HCT116 (cell line): ENCODE data around the gene STAC.

Source experiments
- ATF3 ChIP-seq: IDR thresholded peaks from 2 replicates; pipeline ENCODE4 v1.6.1; 2012
- EZH2 ChIP-seq: fragments of 200-600 bp; sonication (generic); IDR thresholded peaks from 2 replicates; pipeline ENCODE4 v1.6.1; 2017; ENCODE audit warnings: antibody characterized with exemption, mixed run types
- EZH2phosphoT487 ChIP-seq: fragments of 200-600 bp; IDR thresholded peaks from 2 replicates; pipeline ENCODE4 v1.6.1; 2018; ENCODE audit warnings: antibody characterized with exemption, borderline replicate concordance
- POLR2A ChIP-seq: IDR thresholded peaks from 2 replicates; pipeline ENCODE4 v1.7.0; 2011; ENCODE audit warnings: borderline replicate concordance; ENCODE audit not compliant: insufficient read depth, insufficient read length; ENCODE audit errors: extremely low read depth
- REST ChIP-seq: IDR thresholded peaks from 2 replicates; pipeline ENCODE4 v1.6.1; 2012; ENCODE audit warnings: low read depth
- SIN3A ChIP-seq: IDR thresholded peaks from 2 replicates; pipeline ENCODE4 v1.6.1; 2012; ENCODE audit warnings: low read depth
- YY1 ChIP-seq: IDR thresholded peaks from 2 replicates; pipeline ENCODE4 v1.6.1; 2011; ENCODE audit warnings: low read length, low read depth, moderate library complexity, mild to moderate bottlenecking; ENCODE audit not compliant: insufficient replicate concordance; ENCODE audit errors: extremely low read depth
- ZFX ChIP-seq: fragments of 450-650 bp; IDR thresholded peaks from 2 replicates; pipeline ENCODE4 v1.6.1; 2017
- ZNF274 ChIP-seq: fragments of 200-500 bp; sonication (Bioruptor generic); IDR thresholded peaks from 2 replicates; pipeline ENCODE4 v1.6.1; 2014; ENCODE audit warnings: mild to moderate bottlenecking, low read depth, low read length, inconsistent platforms
- TF ChIP-seq, protein P1 (sequence below), 3 experiments: fragments of 200-600 bp in 1 of 3; sonication (generic) in 1 of 3; IDR thresholded peaks in 2 of 3; conservative IDR thresholded peaks in 1 of 3; 2 replicates each; pipeline ENCODE4 v1.5.1; 2012 to 2017; ENCODE audit warnings: low read depth in 2 of 3, low read length in 2 of 3, antibody characterized with exemption in 1 of 3, borderline replicate concordance in 1 of 3, control low read depth in 1 of 3, mild to moderate bottlenecking in 1 of 3, mixed read lengths in 1 of 3, mixed run types in 1 of 3, moderate library complexity in 1 of 3; ENCODE audit not compliant: insufficient read depth in 1 of 3
- TF ChIP-seq, protein P2 (sequence below): IDR thresholded peaks from 2 replicates; pipeline ENCODE4 v1.6.1; 2012

- no peak for TF ChIP-seq EZH2
- TF ChIP-seq, protein P1, sequence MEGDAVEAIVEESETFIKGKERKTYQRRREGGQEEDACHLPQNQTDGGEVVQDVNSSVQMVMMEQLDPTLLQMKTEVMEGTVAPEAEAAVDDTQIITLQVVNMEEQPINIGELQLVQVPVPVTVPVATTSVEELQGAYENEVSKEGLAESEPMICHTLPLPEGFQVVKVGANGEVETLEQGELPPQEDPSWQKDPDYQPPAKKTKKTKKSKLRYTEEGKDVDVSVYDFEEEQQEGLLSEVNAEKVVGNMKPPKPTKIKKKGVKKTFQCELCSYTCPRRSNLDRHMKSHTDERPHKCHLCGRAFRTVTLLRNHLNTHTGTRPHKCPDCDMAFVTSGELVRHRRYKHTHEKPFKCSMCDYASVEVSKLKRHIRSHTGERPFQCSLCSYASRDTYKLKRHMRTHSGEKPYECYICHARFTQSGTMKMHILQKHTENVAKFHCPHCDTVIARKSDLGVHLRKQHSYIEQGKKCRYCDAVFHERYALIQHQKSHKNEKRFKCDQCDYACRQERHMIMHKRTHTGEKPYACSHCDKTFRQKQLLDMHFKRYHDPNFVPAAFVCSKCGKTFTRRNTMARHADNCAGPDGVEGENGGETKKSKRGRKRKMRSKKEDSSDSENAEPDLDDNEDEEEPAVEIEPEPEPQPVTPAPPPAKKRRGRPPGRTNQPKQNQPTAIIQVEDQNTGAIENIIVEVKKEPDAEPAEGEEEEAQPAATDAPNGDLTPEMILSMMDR (IDR thresholded peaks at IDR 0.05 in 2 of 3, conservative IDR thresholded peaks at IDR 0.05 in 1 of 3; ENCODE audit: borderline replicate concordance in 1 of 3, insufficient read depth in 1 of 3, low read depth in 2 of 3, low read length in 2 of 3): no peak
- no peak for TF ChIP-seq EZH2phosphoT487
- no peak for TF ChIP-seq POLR2A
- TF ChIP-seq SIN3A: no peak
- no peak for TF ChIP-seq YY1
- TF ChIP-seq ATF3: no peak
- TF ChIP-seq ZFX: no peak
- TF ChIP-seq ZNF274: no peak
- TF ChIP-seq REST: no peak
- TF ChIP-seq, protein P2, sequence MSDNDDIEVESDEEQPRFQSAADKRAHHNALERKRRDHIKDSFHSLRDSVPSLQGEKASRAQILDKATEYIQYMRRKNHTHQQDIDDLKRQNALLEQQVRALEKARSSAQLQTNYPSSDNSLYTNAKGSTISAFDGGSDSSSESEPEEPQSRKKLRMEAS: no peak
Observed at GRCh38 chr3:36514171-36514570, 133.9 kb downstream of the STAC start.
